DLD1 (cell line): ENCODE results near the gene SLIT3.

Source experiments
- in situ Hi-C: cut with HindIII; loops from 2 replicates; pipeline ENCODE4 v1.10.0; 2017; ENCODE audit warnings: low sequenced_read_pairs

The SLIT3 gene

GRCh38 chr5:168696611-168697010 is 604.3 kb downstream of the SLIT3 start:
- in situ Hi-C loops = no loop called here

GRCh38 chr5:168695301-168695835 is 605.6 kb downstream of the SLIT3 start:
- in situ Hi-C loops = no loop called here

DNA sequence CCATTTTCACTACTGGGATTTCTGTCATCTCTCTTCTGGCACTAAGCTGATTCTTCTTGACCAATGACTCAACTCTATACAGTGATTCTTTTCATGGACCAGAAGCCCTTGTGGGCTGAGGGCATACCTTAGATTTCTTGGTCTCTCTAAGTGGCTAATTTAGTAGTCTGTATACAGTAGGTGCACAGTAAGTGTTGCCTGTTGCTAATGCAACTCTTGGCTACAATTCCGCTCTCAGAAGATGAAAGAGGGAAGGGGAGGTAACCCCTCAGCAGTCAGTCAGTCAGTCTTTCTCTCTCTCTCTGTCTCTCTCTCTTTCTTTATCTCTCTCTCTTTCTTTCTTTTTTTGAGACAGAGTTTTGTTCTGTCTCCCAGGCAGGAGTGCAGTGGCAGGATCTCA is 606.6 kb downstream of the SLIT3 start:
- in situ Hi-C loops = no loop called here

DNA sequence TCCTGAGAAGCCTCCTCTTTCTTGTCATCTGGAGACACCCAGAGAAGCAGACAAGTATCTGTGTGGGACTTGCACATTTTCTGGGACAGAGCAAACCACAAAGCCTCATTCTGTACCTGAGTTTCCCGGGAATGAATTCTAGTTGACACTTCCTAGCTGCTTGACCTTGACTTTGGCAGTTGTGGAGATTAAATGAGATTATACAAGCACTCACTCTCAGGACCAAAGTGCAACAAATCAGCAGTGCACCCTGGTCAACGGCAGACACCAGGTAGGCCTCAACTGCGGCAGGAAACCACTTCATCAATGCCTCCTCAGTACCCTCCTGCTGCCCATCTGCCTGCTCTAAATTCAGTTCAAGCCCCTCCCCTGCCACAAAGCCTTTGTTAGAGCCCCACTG is 607.1 kb downstream of the SLIT3 start:
- in situ Hi-C loops = no loop called here

- in situ Hi-C loops = no loop called here
Measured at GRCh38 chr5:168693297-168693696, 607.6 kb downstream of the SLIT3 start.

DNA sequence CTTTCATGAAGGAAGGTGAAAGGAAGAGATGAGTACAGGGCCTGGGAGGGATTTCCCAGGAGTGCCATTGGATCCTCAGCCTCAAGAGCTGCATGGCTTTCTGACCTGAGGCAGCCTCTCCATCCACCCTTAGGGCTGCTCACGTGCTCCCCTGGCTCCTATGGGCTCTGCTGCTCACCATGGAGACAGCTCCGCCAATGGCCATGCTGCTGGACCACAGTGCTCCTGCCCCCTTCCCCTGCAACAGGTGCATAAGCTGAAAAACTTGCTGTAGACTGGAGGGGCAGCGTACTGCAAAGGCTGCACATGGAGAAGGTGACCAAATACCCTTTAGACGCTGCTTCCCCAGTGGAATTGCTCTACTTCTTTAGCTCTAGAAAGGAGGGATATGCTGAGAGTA is 609.0 kb downstream of the SLIT3 start:
- in situ Hi-C loops = no loop called here

DNA sequence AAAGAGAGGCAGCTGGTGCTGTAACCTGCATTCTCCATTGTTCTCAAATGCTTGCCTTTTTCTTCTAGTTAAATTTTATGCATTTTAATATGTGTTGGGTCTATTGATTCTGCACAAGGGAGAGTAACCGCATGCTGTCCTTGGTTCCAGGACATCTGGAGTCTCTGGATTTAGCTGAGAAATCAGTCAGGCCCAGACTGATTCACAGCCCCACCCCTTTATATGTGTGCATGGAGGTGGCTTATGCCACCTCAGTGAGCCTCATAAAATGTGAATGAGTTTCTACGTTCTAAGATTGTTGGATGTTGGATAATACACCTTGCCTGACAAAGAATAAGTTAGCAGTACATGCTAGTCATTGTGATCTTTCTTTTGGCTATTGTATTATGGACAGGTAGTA is 611.7 kb downstream of the SLIT3 start:
- in situ Hi-C loops = no loop called here

DNA sequence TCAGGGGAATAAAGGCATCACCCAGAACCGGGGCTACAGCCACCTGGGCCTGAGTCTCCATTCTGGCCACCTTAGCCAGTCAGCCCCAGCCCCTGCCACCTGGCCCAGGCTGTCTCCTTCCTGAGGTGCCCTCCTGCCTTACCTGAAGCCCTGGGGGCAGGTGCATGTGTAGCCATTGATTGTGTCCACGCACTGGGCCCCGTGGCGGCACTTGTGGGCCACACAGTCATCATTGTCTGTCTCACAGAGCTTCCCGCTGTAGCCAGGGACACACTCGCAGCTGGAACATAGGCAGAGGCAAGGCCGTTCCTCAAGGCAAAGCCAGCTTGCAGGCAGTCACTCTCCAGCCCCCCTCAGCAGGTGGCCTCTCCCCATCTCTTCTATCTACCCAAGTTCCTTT is 614.1 kb downstream of the SLIT3 start:
- in situ Hi-C loops = no loop called here

GRCh38 chr5:168685566-168685965 is 615.4 kb downstream of the SLIT3 start:
- in situ Hi-C loops = no loop called here

DNA sequence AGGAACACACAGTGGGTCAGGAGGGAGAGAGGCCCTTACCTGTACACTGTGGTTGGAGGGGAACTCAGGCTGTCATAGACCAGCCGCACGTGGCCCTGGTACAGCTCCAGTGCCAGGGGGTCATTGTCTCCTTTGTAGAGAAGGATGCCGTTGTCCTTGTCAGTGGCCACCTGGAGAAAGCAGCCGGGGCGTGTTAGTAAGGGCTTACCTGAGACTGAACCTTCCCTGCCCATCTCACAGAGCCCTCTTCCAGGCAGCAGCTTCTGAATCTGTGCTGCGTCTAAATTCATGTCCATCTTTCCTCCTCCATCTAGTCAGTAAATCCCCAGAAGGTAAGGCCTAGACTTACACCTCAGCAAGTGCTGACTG is 617.0 kb downstream of the SLIT3 start:
- in situ Hi-C loops = no loop called here

DNA sequence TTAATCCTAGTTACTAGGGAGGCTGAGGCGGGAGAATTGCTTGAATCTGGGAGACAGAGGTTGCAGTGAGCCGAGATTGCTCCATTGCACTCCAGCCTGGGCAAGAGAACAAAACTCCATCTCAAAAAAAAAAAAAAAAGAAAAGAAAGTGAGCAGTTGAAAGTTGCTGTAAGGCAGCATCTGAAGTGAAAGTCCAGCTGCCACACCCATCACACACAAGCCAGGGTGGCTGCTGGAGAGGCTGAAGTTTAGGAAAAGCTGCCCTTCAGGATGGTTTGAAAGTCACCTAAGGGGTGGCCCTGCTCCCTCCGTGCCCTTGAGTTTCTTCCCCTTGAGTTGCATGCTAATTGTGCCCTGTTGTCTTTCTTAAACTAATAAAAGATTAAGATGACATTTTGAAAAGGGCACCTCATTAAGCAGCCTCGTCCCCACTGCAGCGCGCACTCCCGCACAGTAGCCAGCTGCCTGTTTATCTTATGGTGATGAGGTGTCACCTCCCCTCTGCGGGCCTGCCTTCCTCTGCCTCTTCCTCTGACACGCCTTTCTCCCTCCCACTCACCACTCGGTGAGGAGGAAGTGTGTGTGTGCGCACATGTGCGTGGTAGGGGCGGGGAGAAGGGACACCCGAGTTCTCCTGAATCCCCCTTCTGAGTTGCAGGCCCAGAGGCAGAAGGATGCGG is 617.6 kb downstream of the SLIT3 start:
- in situ Hi-C loops = no loop called here

- in situ Hi-C loops = no loop called here
Measured at GRCh38 chr5:168681556-168682183, 619.3 kb downstream of the SLIT3 start.

- in situ Hi-C loops = no loop called here
Measured at GRCh38 chr5:168680395-168680794, 620.5 kb downstream of the SLIT3 start.

DNA sequence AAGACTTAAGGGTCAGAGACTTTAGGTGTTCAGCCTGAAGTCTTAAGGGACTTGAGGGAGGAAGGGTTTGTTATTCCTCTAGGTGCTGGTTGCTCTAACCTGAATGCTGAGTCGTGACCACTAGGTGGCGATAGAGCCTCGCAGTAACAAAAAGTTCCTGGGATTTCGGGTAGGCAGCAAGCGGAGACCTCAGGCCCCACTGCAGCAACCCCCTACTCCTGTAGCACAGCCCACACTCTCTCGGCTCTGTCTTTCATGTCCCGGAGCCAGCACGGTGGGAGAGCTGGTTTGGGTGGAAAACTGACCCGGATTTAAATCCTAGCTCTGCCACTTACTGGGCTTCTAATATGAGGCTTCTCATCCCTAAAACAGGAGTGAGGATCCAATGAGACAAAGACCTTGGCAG is 621.4 kb downstream of the SLIT3 start:
- in situ Hi-C loops = no loop called here

DNA sequence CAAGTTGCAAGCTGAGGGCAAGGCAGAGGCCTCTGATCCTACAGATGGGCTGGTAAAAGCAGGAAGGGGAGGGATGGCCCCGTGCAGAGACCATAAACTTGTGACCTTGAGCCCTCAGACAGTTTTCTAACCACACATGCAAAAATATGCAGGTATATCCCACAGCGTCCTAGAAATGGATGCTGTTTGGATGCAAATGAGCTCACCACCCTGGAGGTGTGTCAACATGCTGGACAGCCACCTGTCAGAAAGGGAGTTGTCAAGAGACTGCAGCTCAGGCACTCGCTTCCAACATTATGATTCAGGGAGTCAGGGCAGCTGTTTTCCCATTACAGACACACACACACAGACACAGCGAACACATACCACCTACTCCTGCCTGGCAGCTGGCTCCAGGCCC is 624.4 kb downstream of the SLIT3 start:
- in situ Hi-C loops = no loop called here

- in situ Hi-C loops = no loop called here
Measured at GRCh38 chr5:168675883-168676408, 625.0 kb downstream of the SLIT3 start.

DNA sequence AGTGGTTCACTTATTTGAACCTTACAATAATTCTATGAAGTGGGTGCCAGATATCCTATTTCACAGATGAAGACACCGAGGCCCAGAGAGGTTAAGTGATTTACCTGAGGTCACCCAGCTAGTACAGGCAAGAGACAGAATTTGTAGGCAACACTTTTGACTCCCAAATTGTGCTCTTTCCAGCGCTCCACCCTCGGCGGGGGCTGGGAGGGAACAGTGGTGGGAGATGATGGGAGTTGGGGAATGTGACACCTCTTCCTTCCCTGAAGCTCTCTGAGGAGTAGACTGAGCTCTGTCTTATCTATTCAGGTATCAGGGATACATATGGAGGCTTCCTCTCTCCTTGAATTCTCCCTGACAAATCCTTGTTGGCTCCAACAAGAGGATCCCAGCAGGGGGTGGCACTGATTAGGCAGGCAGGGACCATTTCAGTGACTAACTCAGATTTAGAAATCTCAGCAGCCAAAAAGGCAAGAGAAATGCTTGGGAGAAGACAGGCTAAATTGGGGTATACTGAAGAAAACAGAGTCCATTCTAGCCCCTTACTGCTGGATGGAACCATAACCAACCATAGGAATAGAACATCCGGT is 626.0 kb downstream of the SLIT3 start:
- in situ Hi-C loops = no loop called here

- in situ Hi-C loops = no loop called here
Measured at GRCh38 chr5:168672888-168673287, 628.1 kb downstream of the SLIT3 start.

DNA sequence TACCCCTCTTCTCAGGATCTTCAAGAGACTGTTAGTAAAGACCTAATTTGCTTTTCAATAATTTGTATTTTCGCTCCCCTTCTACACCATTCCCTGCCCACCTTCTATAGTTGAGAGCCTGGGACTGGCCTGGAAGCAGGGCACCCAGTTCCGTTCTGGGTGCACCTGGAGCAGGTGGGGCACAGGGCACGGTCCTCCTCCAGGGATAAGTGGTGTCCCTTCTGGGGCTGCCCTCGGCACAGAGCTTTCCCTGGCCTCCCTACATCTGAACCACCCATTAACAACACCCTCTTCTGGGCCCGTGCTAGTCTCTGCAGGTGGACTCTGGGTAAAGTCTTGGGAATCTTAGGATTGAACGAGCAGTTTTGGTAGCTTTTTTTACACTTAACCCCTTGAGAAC is 628.9 kb downstream of the SLIT3 start:
- in situ Hi-C loops = no loop called here

DNA sequence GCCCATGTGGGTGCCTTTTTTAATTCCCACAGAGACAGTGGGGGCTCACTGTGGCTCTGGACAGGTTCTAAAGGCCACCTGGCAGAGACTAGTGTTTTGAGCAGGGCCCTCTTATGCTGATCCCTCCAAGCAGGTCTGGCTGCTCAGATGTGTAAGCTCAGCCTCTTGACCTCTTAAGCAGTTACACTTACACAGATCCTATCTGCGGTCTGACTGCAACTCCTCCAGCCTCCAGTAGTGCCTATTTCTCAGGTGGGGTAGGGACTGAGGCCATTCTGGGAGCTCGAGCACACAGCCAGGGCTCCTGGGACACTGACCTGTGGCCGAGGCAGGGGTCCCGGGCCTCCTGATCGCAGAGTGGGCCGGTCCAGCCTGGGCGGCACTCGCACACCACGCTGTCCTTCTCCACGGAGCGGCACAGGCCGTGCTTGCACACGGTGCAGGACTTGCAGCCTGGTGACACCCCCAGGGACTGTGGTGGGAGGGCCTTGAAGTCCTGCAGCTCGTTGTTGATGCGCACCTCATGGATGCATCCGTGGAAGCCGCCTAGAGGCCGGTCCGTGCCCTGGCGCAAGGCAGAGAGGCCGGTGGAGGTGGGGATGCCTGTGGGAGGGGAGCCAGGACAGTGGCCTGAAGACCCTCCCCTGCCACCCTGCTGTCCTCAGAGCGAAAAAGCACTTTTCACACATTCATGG is 629.9 kb downstream of the SLIT3 start:
- in situ Hi-C loops = no loop called here

GRCh38 chr5:168669668-168670378 is 631.1 kb downstream of the SLIT3 start:
- in situ Hi-C loops = no loop called here
